PC-3 (cell line): ENCODE measurements around the gene KANK2.

Experiments used
- CTCF ChIP-seq: fragments of 300-600 bp; sonication (generic); conservative IDR thresholded peaks from 2 replicates; pipeline ENCODE4 v1.5.1; 2017; ENCODE audit warnings: antibody characterized with exemption, low read depth, mild to moderate bottlenecking, low read length
- EZH2 ChIP-seq: fragments of 300-600 bp; sonication (generic); IDR thresholded peaks from one replicate; pipeline ENCODE4 v1.6.1; 2017; ENCODE audit warnings: antibody characterized with exemption, mild to moderate bottlenecking, low read length; ENCODE audit not compliant: unreplicated experiment
- EZH2phosphoT487 ChIP-seq: fragments of 300-600 bp; sonication (generic); IDR thresholded peaks from 2 replicates; pipeline ENCODE4 v1.6.1; 2018; ENCODE audit warnings: mild to moderate bottlenecking, antibody characterized with exemption, low read length, borderline replicate concordance

GRCh38 chr19:11164296-11164695 is 33.0 kb downstream of the KANK2 start:
- no peak for TF ChIP-seq CTCF
- TF ChIP-seq EZH2 = no peak
- no peak for TF ChIP-seq EZH2phosphoT487
